Liver (tissue), 9 donors: Measurements from ENCODE around the gene SYNJ1. TPM values are rescaled to one million over a fixed set of nuclear protein-coding genes. Genes with fewer than 3 reads are reported as not detected.

Source experiments
- DNase-seq: peaks from one replicate; pipeline ENCODE4 v3.0.0-alpha.2; 2017; ENCODE audit warnings: low spot score
- H3K27ac ChIP-seq, 2 donors: one replicate each; pipeline ENCODE4 v1.7.0; 2013; ENCODE audit warnings: inconsistent platforms in 2 of 2, low read length in 2 of 2, control low read depth in 1 of 2, low read depth in 1 of 2, mild to moderate bottlenecking in 1 of 2
- H3K27me3 ChIP-seq, 4 donors: one replicate each; pipeline versions ENCODE4 v1.6.1 to v1.7.0; 2013; ENCODE audit warnings: low read length in 3 of 4, inconsistent platforms in 1 of 4, mild to moderate bottlenecking in 1 of 4, moderate library complexity in 1 of 4; ENCODE audit not compliant: control insufficient read depth in 4 of 4, insufficient read depth in 4 of 4
- H3K36me3 ChIP-seq, 4 donors: one replicate each; pipeline versions ENCODE4 v1.6.1 to v1.7.0; 2013; ENCODE audit warnings: low read length in 3 of 4, mild to moderate bottlenecking in 3 of 4, low read depth in 1 of 4, moderate library complexity in 1 of 4; ENCODE audit not compliant: control insufficient read depth in 4 of 4, insufficient read depth in 3 of 4
- H3K4me1 ChIP-seq, 4 donors: one replicate each; pipeline versions ENCODE4 v1.6.1 to v1.7.0; 2013; ENCODE audit warnings: low read length in 3 of 4, mild to moderate bottlenecking in 3 of 4, moderate library complexity in 1 of 4; ENCODE audit not compliant: control insufficient read depth in 4 of 4, insufficient read depth in 4 of 4
- H3K4me3 ChIP-seq, 3 donors: one replicate each; pipeline versions ENCODE4 v1.6.1 to v1.7.0; 2013; ENCODE audit warnings: low read length in 3 of 3, control low read depth in 1 of 3, low read depth in 1 of 3, mild to moderate bottlenecking in 1 of 3
- H3K9ac ChIP-seq, 2 donors: one replicate each; pipeline ENCODE4 v1.7.0; 2013; ENCODE audit warnings: low read length in 2 of 2, mild to moderate bottlenecking in 2 of 2, moderate library complexity in 2 of 2, control low read depth in 1 of 2, low read depth in 1 of 2
- H3K9me3 ChIP-seq, 4 donors: one replicate each; pipeline versions ENCODE4 v1.6.1 to v1.7.0; 2013; ENCODE audit warnings: low read length in 3 of 4; ENCODE audit not compliant: control insufficient read depth in 4 of 4
- CTCF ChIP-seq: fragments of 150-350 bp; IDR thresholded peaks from 2 replicates; pipeline ENCODE4 v1.5.1; 2017; ENCODE audit warnings: improper control_type of control experiment, low read depth, low read length; ENCODE audit not compliant: missing input control
- EGR1 ChIP-seq, 2 donors: IDR thresholded peaks; 2 replicates each; pipeline ENCODE4 v1.6.1; 2016 to 2018; ENCODE audit warnings: antibody characterized with exemption in 2 of 2, low read depth in 2 of 2
- FOXA1 ChIP-seq: IDR thresholded peaks from 2 replicates; pipeline ENCODE4 v1.6.1; 2016; ENCODE audit warnings: antibody characterized with exemption
- FOXA2 ChIP-seq: IDR thresholded peaks from 2 replicates; pipeline ENCODE4 v1.6.1; 2016; ENCODE audit warnings: antibody characterized with exemption
- GABPA ChIP-seq, 2 donors: IDR thresholded peaks in 1 of 2; conservative IDR thresholded peaks in 1 of 2; 2 replicates each; pipeline ENCODE4 v1.6.1; 2016; ENCODE audit warnings: antibody characterized with exemption in 2 of 2, mild to moderate bottlenecking in 1 of 2, moderate library complexity in 1 of 2
- HNF4A ChIP-seq, 2 donors: conservative IDR thresholded peaks; 2 replicates each; pipeline ENCODE4 v1.6.1; 2016; ENCODE audit warnings: antibody characterized with exemption in 2 of 2, mild to moderate bottlenecking in 2 of 2
- HNF4G ChIP-seq: IDR thresholded peaks from 2 replicates; pipeline ENCODE4 v1.6.1; 2016; ENCODE audit warnings: antibody characterized with exemption
- JUND ChIP-seq, 2 donors: IDR thresholded peaks; 2 replicates each; pipeline ENCODE4 v1.6.1; 2016; ENCODE audit warnings: antibody characterized with exemption in 2 of 2
- NR2F2 ChIP-seq: IDR thresholded peaks from 2 replicates; pipeline ENCODE4 v1.6.1; 2016; ENCODE audit warnings: antibody characterized with exemption
- RAD21 ChIP-seq, 2 donors: IDR thresholded peaks; 2 replicates each; pipeline ENCODE4 v1.6.1; 2016; ENCODE audit warnings: antibody characterized with exemption in 2 of 2, mild to moderate bottlenecking in 2 of 2
- RXRA ChIP-seq, 2 donors: IDR thresholded peaks; 2 replicates each; pipeline ENCODE4 v1.6.1; 2017 to 2018; ENCODE audit warnings: antibody characterized with exemption in 2 of 2, mild to moderate bottlenecking in 1 of 2
- SP1 ChIP-seq: IDR thresholded peaks from 2 replicates; pipeline ENCODE4 v1.6.1; 2018; ENCODE audit warnings: antibody characterized with exemption, mild to moderate bottlenecking
- TAF1 ChIP-seq: conservative IDR thresholded peaks from 2 replicates; pipeline ENCODE4 v1.6.1; 2016; ENCODE audit warnings: antibody characterized with exemption, mild to moderate bottlenecking
- YY1 ChIP-seq: IDR thresholded peaks from 2 replicates; pipeline ENCODE4 v1.6.1; 2016; ENCODE audit warnings: antibody characterized with exemption, mild to moderate bottlenecking
- ZBTB33 ChIP-seq: IDR thresholded peaks from 2 replicates; pipeline ENCODE4 v1.6.1; 2016; ENCODE audit warnings: antibody characterized with exemption
- WGBS: extraction: QIAGEN DNeasy Blood & Tissue Kit; methylation state at CpG from one replicate; pipeline ENCODE4 v1.1.7; 2013; 5-methylcytosine and 5-hydroxymethylcytosine counted together
- polyA plus RNA-seq, 2 donors: library from polyadenylated mRNA; stranded (reverse) in 1 of 2; unstranded in 1 of 2; fragments of 200-250 nt in 1 of 2; fragments of >200 nt in 1 of 2; fragmentation: Nextera tagmentation in 1 of 2; extraction: Ambion mirVana in 1 of 2; gene quantifications; one replicate each; pipeline versions ENCODE4 v1.2.1 to v1.2.3, GENCODE V29; 2013 to 2015
- total RNA-seq, 2 donors: library from RNA; depleted of rRNA; stranded (reverse); fragments of >200 nt; gene quantifications; one replicate each; pipeline ENCODE4 v1.2.3, GENCODE V29; 2014
- TF ChIP-seq, protein P1 (sequence below): IDR thresholded peaks from 2 replicates; pipeline ENCODE4 v1.6.1; 2016; ENCODE audit warnings: antibody characterized with exemption
- TF ChIP-seq, protein P2 (sequence below): IDR thresholded peaks from 2 replicates; pipeline ENCODE4 v1.6.1; 2016; ENCODE audit warnings: antibody characterized with exemption, mild to moderate bottlenecking
- TF ChIP-seq, protein P3 (sequence below): IDR thresholded peaks from 2 replicates; pipeline ENCODE4 v1.6.1; 2016; ENCODE audit warnings: antibody characterized with exemption
- donor health status: healthy.
- donor health status: healthy.
- donor health status: healthy.
- donor health status: healthy.
- donor health status: healthy.

SYNJ1 gene
- total and polyA plus RNA-seq, 4 donors: 2.5 to 7.2 (median 5.0) TPM

- no peak for TF ChIP-seq CTCF
- no peak for TF ChIP-seq JUND (IDR thresholded peaks at IDR 0.05)
- TF ChIP-seq, protein P1, sequence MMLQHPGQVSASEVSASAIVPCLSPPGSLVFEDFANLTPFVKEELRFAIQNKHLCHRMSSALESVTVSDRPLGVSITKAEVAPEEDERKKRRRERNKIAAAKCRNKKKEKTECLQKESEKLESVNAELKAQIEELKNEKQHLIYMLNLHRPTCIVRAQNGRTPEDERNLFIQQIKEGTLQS: no peak
- TF ChIP-seq HNF4G: no peak
- no peak for TF ChIP-seq RXRA (IDR thresholded peaks at IDR 0.05)
- TF ChIP-seq NR2F2: no peak
- no peak for TF ChIP-seq FOXA2
- TF ChIP-seq FOXA1: no peak
- no peak for TF ChIP-seq GABPA (IDR thresholded peaks at IDR 0.05 in 1 of 2, conservative IDR thresholded peaks at IDR 0.05 in 1 of 2)
- TF ChIP-seq RAD21 (IDR thresholded peaks at IDR 0.05): no peak
- no peak for TF ChIP-seq EGR1 (IDR thresholded peaks at IDR 0.05; ENCODE audit: low read depth in 2 of 2)
- no peak for TF ChIP-seq SP1
- no peak for TF ChIP-seq HNF4A (conservative IDR thresholded peaks at IDR 0.05)
Observed at GRCh38 chr21:32770871-32771523, 43.2 kb upstream of the SYNJ1 start (continued).

DNA sequence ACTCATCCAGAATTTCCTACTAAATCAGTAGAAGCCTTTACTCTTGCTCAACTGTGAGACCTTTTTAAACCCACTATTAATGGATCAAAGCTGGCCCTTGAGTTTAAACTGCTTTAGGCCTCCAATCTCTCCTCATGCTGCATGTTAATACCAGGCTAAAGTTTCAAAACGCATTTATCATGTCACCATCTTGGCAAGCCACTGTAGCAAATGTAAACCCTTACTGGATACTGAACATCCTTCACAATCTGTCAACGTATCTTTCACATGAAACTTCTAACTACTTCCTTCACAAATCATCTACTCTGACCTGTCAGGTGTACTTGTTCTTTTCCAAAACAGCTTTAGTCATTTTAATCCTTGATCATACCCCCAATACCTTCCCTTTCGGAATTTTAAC lies 40.7 kb upstream of the SYNJ1 start:
- Histone ChIP-seq H3K36me3 (peaks cover 2 to 10% (median 4%) of the 10 kb centered on the region in 4 donors), H3K9ac (no peak overlapping the region), H3K27ac (no peak overlapping the region), H3K9me3 (no peaks in the 10 kb centered on the region), H3K27me3 (no peaks in the 10 kb centered on the region), H3K4me3 (no peak overlapping the region), H3K4me1 (peaks cover 2 to 30% (median 17%) of the 10 kb centered on the region in 4 donors)
- 86% methylated on average over 3 of the region's 3 CpGs for WGBS
- no peak for DNase-seq
- TF ChIP-seq HNF4A (conservative IDR thresholded peaks at IDR 0.05): no peak
- TF ChIP-seq ZBTB33: no peak
- no peak for TF ChIP-seq CTCF
- TF ChIP-seq, protein P1: no peak
- TF ChIP-seq FOXA1: no peak
- TF ChIP-seq EGR1 (IDR thresholded peaks at IDR 0.05; ENCODE audit: low read depth in 2 of 2): no peak
- no peak for TF ChIP-seq JUND (IDR thresholded peaks at IDR 0.05)
- TF ChIP-seq RXRA (IDR thresholded peaks at IDR 0.05): no peak
- no peak for TF ChIP-seq NR2F2
- TF ChIP-seq FOXA2: no peak
- TF ChIP-seq YY1: no peak
- TF ChIP-seq HNF4G: no peak
- no peak for TF ChIP-seq SP1
- TF ChIP-seq, protein P2, sequence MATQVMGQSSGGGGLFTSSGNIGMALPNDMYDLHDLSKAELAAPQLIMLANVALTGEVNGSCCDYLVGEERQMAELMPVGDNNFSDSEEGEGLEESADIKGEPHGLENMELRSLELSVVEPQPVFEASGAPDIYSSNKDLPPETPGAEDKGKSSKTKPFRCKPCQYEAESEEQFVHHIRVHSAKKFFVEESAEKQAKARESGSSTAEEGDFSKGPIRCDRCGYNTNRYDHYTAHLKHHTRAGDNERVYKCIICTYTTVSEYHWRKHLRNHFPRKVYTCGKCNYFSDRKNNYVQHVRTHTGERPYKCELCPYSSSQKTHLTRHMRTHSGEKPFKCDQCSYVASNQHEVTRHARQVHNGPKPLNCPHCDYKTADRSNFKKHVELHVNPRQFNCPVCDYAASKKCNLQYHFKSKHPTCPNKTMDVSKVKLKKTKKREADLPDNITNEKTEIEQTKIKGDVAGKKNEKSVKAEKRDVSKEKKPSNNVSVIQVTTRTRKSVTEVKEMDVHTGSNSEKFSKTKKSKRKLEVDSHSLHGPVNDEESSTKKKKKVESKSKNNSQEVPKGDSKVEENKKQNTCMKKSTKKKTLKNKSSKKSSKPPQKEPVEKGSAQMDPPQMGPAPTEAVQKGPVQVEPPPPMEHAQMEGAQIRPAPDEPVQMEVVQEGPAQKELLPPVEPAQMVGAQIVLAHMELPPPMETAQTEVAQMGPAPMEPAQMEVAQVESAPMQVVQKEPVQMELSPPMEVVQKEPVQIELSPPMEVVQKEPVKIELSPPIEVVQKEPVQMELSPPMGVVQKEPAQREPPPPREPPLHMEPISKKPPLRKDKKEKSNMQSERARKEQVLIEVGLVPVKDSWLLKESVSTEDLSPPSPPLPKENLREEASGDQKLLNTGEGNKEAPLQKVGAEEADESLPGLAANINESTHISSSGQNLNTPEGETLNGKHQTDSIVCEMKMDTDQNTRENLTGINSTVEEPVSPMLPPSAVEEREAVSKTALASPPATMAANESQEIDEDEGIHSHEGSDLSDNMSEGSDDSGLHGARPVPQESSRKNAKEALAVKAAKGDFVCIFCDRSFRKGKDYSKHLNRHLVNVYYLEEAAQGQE: no peak
- no peak for TF ChIP-seq TAF1
- no peak for TF ChIP-seq GABPA (IDR thresholded peaks at IDR 0.05 in 1 of 2, conservative IDR thresholded peaks at IDR 0.05 in 1 of 2)
- TF ChIP-seq RAD21 (IDR thresholded peaks at IDR 0.05): no peak
- TF ChIP-seq, protein P3, sequence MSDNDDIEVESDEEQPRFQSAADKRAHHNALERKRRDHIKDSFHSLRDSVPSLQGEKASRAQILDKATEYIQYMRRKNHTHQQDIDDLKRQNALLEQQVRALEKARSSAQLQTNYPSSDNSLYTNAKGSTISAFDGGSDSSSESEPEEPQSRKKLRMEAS: no peak
